Neural progenitor cell (in vitro differentiated cells): ENCODE data around the gene GRID1.

Experiments
- EZH2 ChIP-seq: fragments of 200-600 bp; sonication (generic); IDR thresholded peaks from 2 replicates; pipeline ENCODE4 v1.6.1; 2017; ENCODE audit warnings: antibody characterized with exemption, mild to moderate bottlenecking, moderate library complexity
- EZH2phosphoT487 ChIP-seq: fragments of 200-600 bp; sonication (generic); IDR thresholded peaks from 2 replicates; pipeline ENCODE4 v1.6.1; 2017; ENCODE audit warnings: antibody characterized with exemption
- TF ChIP-seq, protein P1 (sequence below): fragments of 200-600 bp; sonication (generic); IDR thresholded peaks from 2 replicates; pipeline ENCODE4 v1.5.1; 2017; ENCODE audit warnings: antibody characterized with exemption, mild to moderate bottlenecking

DNA sequence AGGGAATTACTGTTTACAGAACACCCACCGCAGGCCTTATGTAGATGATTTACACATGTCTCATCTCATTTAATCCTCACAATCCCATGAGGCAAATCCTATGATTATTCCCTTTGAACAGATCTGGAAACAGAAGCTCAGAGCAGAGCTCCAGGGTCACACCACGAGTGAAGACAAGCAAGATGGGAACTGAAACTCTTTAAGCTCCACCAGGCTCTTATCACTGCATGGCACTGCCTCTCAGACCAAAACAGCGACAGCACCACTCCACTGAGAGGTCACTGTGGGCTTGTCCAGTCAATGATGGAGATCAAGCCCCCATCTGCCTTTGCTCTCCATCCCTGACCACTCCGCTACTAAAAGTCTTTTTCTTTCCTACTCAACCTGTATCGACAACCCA lies 5.9 kb downstream of the GRID1 start:
- TF ChIP-seq, protein P1, sequence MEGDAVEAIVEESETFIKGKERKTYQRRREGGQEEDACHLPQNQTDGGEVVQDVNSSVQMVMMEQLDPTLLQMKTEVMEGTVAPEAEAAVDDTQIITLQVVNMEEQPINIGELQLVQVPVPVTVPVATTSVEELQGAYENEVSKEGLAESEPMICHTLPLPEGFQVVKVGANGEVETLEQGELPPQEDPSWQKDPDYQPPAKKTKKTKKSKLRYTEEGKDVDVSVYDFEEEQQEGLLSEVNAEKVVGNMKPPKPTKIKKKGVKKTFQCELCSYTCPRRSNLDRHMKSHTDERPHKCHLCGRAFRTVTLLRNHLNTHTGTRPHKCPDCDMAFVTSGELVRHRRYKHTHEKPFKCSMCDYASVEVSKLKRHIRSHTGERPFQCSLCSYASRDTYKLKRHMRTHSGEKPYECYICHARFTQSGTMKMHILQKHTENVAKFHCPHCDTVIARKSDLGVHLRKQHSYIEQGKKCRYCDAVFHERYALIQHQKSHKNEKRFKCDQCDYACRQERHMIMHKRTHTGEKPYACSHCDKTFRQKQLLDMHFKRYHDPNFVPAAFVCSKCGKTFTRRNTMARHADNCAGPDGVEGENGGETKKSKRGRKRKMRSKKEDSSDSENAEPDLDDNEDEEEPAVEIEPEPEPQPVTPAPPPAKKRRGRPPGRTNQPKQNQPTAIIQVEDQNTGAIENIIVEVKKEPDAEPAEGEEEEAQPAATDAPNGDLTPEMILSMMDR, result no peak
- TF ChIP-seq EZH2phosphoT487 (no peak), EZH2 (no peak)
